Esophagus squamous epithelium (tissue), 5 donors: ENCODE data around the gene MUC3A. TPM values are rescaled to one million over a fixed set of nuclear protein-coding genes. Genes with fewer than 3 reads are reported as not detected.
"Not testable (repeated sequence)": the region's sequence is repeated elsewhere in the genome, so short reads cannot be mapped to it uniquely, and the experiment has no call there.

Experiments
- DNase-seq: peaks from one replicate; lab custom pipeline; 2025; lab: John Stamatoyannopoulos, UW
- H3K27ac ChIP-seq, 4 donors: fragments of 200-600 bp; sonication (generic); one replicate each; pipeline ENCODE4 v1.5.1; 2016 to 2019; ENCODE audit warnings: mild to moderate bottlenecking in 1 of 4
- H3K27me3 ChIP-seq, 4 donors: fragments of 200-600 bp; sonication (generic); 1 replicate in 3 of 4; 2 replicates in 1 of 4; pipeline versions ENCODE4 v1.5.1 to v1.6.0; 2017 to 2021; ENCODE audit warnings: antibody characterized with exemption in 1 of 4
- H3K36me3 ChIP-seq, 3 donors: fragments of 200-600 bp; sonication (generic); one replicate each; pipeline ENCODE4 v1.5.1; 2016 to 2019
- H3K4me1 ChIP-seq, 3 donors: fragments of 200-600 bp; sonication (generic); one replicate each; pipeline ENCODE4 v1.5.1; 2017 to 2019
- H3K4me3 ChIP-seq, 4 donors: fragments of 200-600 bp; sonication (generic); 1 replicate in 3 of 4; 2 replicates in 1 of 4; pipeline ENCODE4 v1.5.1; 2016 to 2019; ENCODE audit warnings: mild to moderate bottlenecking in 2 of 4, moderate library complexity in 1 of 4
- H3K9me3 ChIP-seq, 3 donors: fragments of 200-600 bp; sonication (generic); one replicate each; pipeline ENCODE4 v1.5.1; 2016 to 2019
- POLR2A ChIP-seq, 4 donors: fragments of 450-650 bp; IDR thresholded peaks; one replicate each; pipeline ENCODE4 v1.6.1; 2017; ENCODE audit warnings: antibody characterized with exemption in 4 of 4, mild to moderate bottlenecking in 4 of 4, moderate library complexity in 3 of 4
- WGBS, 2 donors: methylation state at CpG; one replicate each; pipeline ENCODE4 v1.1.5; 2018; 5-methylcytosine and 5-hydroxymethylcytosine counted together
- intact Hi-C: fragments of 100-400 bp; cut with DNase I; formaldehyde crosslinking; loops from one replicate; pipeline ENCODE4 v1.15.0; 2022
- total RNA-seq, 4 donors: library from RNA; depleted of rRNA; stranded (reverse); fragments of >200 nt; gene quantifications; one replicate each; pipeline ENCODE4 v1.1.0, GENCODE V29; 2016
- TF ChIP-seq, protein P1 (sequence below), 6 experiments: fragments of 450-650 bp in 4 of 6; fragments of 200-600 bp in 2 of 6; sonication (generic) in 2 of 6; IDR thresholded peaks; one replicate each; pipeline ENCODE4 v1.5.1; 2016 to 2019; ENCODE audit warnings: antibody characterized with exemption in 6 of 6, mild to moderate bottlenecking in 4 of 6, moderate library complexity in 4 of 6
- donor health status: DM: yes; HTN: yes; CAD: no.

MUC3A gene
- total RNA-seq, 4 donors from 2014 or later: under 0.01 TPM; not detected in 3

DNA sequence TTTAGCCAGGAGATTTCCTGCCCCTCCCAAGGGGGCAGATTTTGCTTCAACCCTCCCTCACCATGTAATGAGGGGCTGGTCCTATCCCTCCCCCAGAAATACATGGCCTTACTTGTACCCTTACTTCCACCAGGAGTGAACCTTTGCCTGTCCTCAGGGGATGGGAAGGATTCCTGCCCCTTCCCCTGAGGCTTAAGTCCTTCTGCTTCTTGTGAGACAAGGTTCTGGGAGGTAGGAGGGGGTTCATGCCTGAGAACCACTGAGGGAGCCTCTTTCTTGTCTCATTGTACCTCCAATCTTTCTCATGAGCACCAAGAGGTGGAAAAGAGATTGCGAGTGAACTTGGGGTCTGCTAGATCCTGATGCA lies 19.5 kb upstream of the MUC3A start:
- TF ChIP-seq, protein P1, sequence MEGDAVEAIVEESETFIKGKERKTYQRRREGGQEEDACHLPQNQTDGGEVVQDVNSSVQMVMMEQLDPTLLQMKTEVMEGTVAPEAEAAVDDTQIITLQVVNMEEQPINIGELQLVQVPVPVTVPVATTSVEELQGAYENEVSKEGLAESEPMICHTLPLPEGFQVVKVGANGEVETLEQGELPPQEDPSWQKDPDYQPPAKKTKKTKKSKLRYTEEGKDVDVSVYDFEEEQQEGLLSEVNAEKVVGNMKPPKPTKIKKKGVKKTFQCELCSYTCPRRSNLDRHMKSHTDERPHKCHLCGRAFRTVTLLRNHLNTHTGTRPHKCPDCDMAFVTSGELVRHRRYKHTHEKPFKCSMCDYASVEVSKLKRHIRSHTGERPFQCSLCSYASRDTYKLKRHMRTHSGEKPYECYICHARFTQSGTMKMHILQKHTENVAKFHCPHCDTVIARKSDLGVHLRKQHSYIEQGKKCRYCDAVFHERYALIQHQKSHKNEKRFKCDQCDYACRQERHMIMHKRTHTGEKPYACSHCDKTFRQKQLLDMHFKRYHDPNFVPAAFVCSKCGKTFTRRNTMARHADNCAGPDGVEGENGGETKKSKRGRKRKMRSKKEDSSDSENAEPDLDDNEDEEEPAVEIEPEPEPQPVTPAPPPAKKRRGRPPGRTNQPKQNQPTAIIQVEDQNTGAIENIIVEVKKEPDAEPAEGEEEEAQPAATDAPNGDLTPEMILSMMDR (IDR thresholded peaks at IDR 0.05): no peak
- TF ChIP-seq POLR2A (IDR thresholded peaks at IDR 0.05): no peak
- no peak for DNase-seq
- no peaks in the 10 kb centered on the region for H3K4me1 ChIP-seq
- H3K36me3 ChIP-seq: no peaks in the 10 kb centered on the region
- intact Hi-C loops: no loop called here
- no peak overlapping the region for H3K4me3 ChIP-seq
- H3K9me3 ChIP-seq: no peaks in the 10 kb centered on the region
- no peak overlapping the region for H3K27ac ChIP-seq
- peaks cover 0 to 16% (median 0%) of the 10 kb centered on the region in 4 donors for H3K27me3 ChIP-seq
- 93 to 100% methylated on average over 1 of the region's 1 CpG for WGBS, 2 donors

DNA sequence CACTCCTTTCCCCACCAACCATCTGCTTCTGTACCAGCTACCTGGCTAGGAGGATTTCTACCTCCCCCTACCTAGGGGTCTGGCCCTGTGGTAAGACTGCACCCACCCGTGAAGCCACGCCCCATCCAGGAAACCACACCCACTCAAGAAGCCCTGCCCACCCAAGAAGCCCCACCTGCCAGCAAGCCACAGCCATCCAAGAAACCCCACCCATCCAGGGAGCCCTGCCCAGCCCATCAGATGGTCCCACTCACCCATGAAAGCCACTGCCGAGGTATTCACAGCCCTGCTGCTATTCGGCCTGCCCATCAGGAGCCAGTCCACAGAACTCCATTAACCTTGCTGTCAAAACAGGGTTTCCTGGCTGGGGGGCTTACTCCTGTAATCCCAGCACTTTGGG lies 15.6 kb upstream of the MUC3A start:
- H3K27me3 ChIP-seq: peaks cover 0 to 34% (median 0%) of the 10 kb centered on the region in 4 donors
- H3K4me1 ChIP-seq: no peaks in the 10 kb centered on the region
- H3K36me3 ChIP-seq: no peaks in the 10 kb centered on the region
- H3K9me3 ChIP-seq: no peaks in the 10 kb centered on the region
- TF ChIP-seq, protein P1 (IDR thresholded peaks at IDR 0.05): no peak
- no peak for TF ChIP-seq POLR2A (IDR thresholded peaks at IDR 0.05)
- no peak overlapping the region for H3K4me3 ChIP-seq
- H3K27ac ChIP-seq: no peak overlapping the region
- no CpG with 5 or more reads among the region's 4 CpGs for WGBS, 2 donors
- intact Hi-C loops: no loop called here
- no peak for DNase-seq

DNA sequence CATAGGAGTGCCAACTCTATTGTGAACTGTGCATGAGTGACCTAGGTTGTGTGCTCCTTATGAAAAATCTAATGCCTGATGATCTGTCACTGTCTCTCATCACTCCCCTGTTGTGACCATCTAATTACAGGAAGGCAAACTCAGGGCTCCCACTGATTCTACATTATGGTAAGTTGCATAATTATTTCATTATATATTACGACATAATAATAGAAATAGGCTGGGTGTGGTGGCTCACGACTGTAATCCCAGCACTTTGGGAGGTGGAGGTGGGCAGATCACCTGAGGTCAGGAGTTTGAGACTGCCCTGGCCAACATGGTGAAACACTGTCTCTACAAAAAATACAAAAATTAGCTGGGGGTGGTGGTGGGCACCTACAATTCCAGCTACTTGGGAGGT lies 14.0 kb upstream of the MUC3A start:
- intact Hi-C loops, H3K4me1 ChIP-seq, H3K36me3 ChIP-seq, H3K9me3 ChIP-seq, DNase-seq, H3K4me3 ChIP-seq, H3K27ac ChIP-seq: not testable (repeated sequence)
- WGBS, 2 donors: 22 to 50% methylated on average over 2 of the region's 2 CpGs
- H3K27me3 ChIP-seq: peaks cover 0 to 30% (median 0%) of the 10 kb centered on the region in 4 donors

DNA sequence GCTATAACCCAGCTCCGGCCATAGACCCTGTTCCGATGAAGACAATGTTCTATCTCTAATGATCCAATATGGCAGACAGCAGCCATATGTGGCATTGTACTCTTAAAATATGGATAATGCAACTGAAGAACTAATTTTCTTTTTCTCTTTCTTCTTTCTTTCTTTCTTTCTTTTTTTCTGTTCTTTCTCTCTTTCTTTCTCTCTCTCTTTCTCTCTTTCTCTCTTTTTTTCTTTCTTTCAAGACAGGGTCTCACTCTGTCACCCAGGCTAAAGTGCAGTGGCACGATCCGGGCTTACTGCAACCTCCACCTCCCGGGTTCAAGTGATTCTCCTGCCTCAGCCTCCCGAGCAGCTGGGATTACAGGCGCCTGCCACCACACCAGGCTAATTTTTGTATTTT lies 13.2 kb upstream of the MUC3A start:
- not testable (repeated sequence) for H3K4me1 ChIP-seq
- 78% methylated on average over 7 of the region's 7 CpGs for WGBS, 2 donors

DNA sequence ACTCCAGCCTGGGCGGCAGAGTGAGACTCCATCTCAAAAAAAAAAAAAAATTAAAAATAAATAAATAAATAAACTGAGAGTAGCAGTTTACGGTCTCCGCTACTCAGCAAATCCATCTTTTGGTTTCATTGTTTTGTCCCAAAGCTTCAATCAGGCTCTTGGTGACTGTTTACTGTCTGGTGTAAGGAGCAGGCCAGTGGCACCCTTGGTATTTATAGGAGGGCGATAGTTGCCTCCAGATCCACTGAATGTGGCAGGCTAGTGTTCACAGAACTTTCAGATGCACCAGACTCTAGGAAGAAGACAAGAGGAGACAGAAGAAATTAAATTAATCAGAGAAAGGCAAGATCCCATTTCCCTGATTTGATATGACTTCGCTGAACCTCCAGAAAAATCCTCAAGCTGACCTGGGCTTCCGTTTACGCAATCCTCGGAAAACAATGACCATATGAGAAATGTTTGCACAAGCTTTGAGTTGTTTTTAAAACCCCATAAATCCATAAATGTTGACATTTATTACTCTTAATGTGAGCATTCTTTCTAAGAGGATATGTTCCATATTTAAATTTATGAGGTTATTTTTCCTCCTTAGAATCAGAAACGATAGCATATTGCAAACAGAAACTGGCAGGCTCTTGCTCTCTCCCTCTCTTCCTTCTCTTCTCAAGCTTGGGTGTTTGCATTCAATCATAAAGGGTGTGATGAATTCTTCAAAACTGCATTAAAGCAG lies 7.1 kb upstream of the MUC3A start:
- no peak for TF ChIP-seq POLR2A (IDR thresholded peaks at IDR 0.05)
- TF ChIP-seq, protein P1 (IDR thresholded peaks at IDR 0.05): no peak
- Histone ChIP-seq H3K36me3 (no peaks in the 10 kb centered on the region), H3K9me3 (no peaks in the 10 kb centered on the region), H3K4me1 (peaks cover 0 to 9% (median 0%) of the 10 kb centered on the region in 3 donors), H3K27me3 (peaks cover 0 to 47% (median 0%) of the 10 kb centered on the region in 4 donors), H3K27ac (no peak overlapping the region), H3K4me3 (no peak overlapping the region)
- intact Hi-C loops: no loop called here
- DNase-seq: no peak
- 52 to 57% methylated on average over 9 of the region's 9 CpGs for WGBS, 2 donors

More for the DNA sequence above, 13.2 kb upstream of the MUC3A start:
- H3K36me3 ChIP-seq, H3K4me3 ChIP-seq, H3K27ac ChIP-seq, intact Hi-C loops, H3K9me3 ChIP-seq, DNase-seq: not testable (repeated sequence)
- H3K27me3 ChIP-seq: peaks cover 0 to 25% (median 0%) of the 10 kb centered on the region in 4 donors

DNA sequence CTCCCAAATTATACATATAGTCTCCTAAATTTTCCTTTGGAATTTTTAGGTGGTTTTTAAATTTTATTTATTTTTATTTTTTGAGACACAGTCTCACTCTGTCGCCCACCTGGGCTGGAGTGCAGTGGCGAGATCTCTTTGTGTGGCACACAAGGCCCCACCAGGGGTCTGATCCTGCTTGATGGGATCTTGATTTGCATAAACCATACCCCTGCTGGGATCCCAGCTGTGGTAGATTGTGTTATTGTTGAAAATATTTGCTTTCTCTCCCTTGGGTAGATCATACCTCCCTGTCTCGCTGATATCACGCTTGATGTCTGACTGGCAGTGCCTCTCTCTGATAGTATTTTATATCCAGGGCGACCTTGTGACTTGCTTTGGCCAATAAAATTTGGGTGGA lies 5.6 kb upstream of the MUC3A start:
- TF ChIP-seq POLR2A (IDR thresholded peaks at IDR 0.05): no peak
- TF ChIP-seq, protein P1 (IDR thresholded peaks at IDR 0.05): no peak
- H3K27ac ChIP-seq: no peak overlapping the region
- no peaks in the 10 kb centered on the region for H3K9me3 ChIP-seq
- H3K27me3 ChIP-seq: peaks cover 0 to 40% (median 0%) of the 10 kb centered on the region in 4 donors
- peaks cover 0 to 9% (median 0%) of the 10 kb centered on the region in 3 donors for H3K4me1 ChIP-seq
- no peak for DNase-seq
- no peak overlapping the region for H3K4me3 ChIP-seq
- intact Hi-C loops: no loop called here
- WGBS, 2 donors: 82 to 86% methylated on average over 5 of the region's 5 CpGs
- H3K36me3 ChIP-seq: no peaks in the 10 kb centered on the region
